GM19372 (cell line): ENCODE results near the gene STOM.

Experiments used
- ATAC-seq: cut with Tn5 transposase; IDR thresholded peaks from one replicate; pipeline ENCODE4 v1.9.1; 2021; ENCODE audit warnings: mild to moderate bottlenecking, low read depth, moderate library complexity; ENCODE audit not compliant: unreplicated experiment

STOM gene

GRCh38 chr9:121289026-121289771 is 80.9 kb downstream of the STOM start:
- no peak for ATAC-seq
